Dendritic cell treated with granulocyte-macrophage colony-stimulating factor and Interleukin-4, amounts not matched to agents 40 ng/mL and 50 ng/mL, for 4 days (primary cell): Measurements from ENCODE around the gene CNNM3.
A peak's percentile ranks its signal among the peaks of the same experiment; 100 is the strongest.

Source experiments
- H3K27ac Mint-ChIP-seq: one replicate; pipeline ENCODE4 v1.8.0; 2022; ENCODE audit warnings: mild to moderate bottlenecking, mixed read lengths
- H3K27me3 Mint-ChIP-seq: one replicate; pipeline ENCODE4 v1.8.0; 2022; ENCODE audit warnings: mild to moderate bottlenecking, mixed read lengths
- H3K36me3 Mint-ChIP-seq: one replicate; pipeline ENCODE4 v1.8.0; 2022; ENCODE audit warnings: low read depth, mixed read lengths
- H3K4me1 Mint-ChIP-seq: one replicate; pipeline ENCODE4 v1.8.0; 2022; ENCODE audit warnings: low read depth, mixed read lengths
- H3K4me3 Mint-ChIP-seq: one replicate; pipeline ENCODE4 v1.8.0; 2022; ENCODE audit warnings: mild to moderate bottlenecking, moderate library complexity, mixed read lengths
- H3K9me3 Mint-ChIP-seq: one replicate; pipeline ENCODE4 v1.8.0; 2022; ENCODE audit warnings: mixed read lengths
- intact Hi-C: fragments of 100-400 bp; cut with micrococcal nuclease; formaldehyde crosslinking; loops from one replicate; pipeline ENCODE4 v1.15.0; 2022

Gene CNNM3

DNA sequence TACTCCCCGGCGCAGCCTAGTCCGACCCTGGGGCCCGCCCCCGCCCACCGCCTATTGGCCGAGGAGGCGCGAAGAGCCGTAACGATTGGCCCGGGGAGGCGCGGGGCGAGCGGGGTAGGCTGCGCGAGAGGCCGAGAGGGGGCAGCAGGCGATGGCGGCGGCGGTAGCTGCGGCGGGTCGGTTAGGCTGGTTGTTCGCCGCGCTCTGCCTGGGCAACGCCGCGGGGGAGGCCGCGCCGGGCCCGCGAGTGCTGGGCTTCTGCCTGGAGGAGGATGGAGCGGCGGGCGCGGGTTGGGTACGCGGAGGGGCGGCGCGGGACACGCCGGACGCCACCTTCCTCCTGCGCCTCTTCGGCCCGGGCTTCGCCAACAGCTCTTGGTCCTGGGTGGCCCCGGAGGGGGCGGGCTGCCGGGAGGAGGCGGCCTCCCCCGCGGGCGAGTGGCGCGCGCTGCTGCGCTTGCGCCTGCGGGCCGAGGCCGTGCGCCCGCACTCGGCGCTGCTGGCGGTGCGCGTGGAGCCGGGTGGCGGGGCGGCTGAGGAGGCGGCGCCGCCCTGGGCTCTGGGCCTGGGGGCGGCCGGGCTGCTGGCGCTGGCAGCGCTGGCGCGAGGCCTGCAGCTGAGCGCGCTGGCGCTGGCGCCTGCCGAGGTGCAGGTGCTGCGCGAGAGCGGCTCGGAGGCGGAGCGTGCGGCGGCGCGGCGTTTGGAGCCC is at the start of gene CNNM3:
TSS of gene CNNM3 (plus strand) at position 142 of the 709 bp plus-strand sequence. CDS start at position 152, 10 bp downstream.
- Mint-ChIP-seq H3K4me3 (peak within 1 kb of the TSS; percentile 81), H3K9me3 (no peaks in the 10 kb centered on the region), H3K36me3 (peaks cover 42% of the 10 kb centered on the region), H3K27ac (peak within 1 kb of the TSS; percentile 81), H3K27me3 (peaks cover 4% of the 10 kb centered on the region), H3K4me1 (peaks cover 48% of the 10 kb centered on the region)
- intact Hi-C loops: loop anchor here (5.0 kb wide), 1 partner anchor 54 kb away; the partner anchor contains the start of gene CNNM4

DNA sequence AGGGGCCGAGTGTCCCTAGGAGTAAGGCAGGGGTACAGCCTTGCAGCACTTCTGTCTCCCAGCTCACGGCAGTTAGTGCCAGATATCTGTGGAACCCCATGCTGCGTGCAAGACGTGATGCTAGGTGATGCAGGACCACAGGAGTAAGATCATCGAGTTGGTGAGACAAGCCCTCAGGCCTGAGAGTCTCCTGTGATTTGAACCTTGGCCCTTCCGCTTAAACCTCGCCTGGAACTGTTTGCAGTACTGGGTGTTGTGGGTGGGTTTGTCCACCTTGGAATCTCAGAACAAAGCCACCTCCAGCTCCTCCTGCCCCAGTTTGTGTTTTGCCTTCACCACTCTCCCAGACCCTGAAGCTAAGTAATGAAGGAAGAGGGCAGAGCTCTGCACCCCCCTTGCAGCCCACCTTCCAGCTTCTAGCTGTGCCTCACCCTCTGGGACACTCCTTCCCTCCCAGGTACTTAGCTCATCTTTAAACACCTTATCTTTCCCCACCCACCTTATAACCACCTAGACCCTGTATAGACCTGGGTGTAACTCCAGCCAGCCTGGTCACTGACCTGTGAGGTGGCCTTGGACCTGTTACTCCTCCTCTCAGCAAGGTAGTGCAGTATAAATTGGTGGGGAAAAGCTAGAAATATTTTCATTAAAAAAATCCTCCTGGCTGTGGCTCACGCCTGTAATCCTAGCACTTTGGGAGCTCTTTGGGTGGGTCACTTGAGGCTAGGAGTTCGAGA is 48.8 kb upstream of the CNNM3 start:
- H3K4me1 Mint-ChIP-seq: peaks cover 86% of the 10 kb centered on the region
- H3K36me3 Mint-ChIP-seq: peaks cover 48% of the 10 kb centered on the region
- intact Hi-C loops: no loop called here
- H3K4me3 Mint-ChIP-seq: no peak overlapping the region
- no peak overlapping the region for H3K27ac Mint-ChIP-seq
- no peaks in the 10 kb centered on the region for H3K9me3 Mint-ChIP-seq
- H3K27me3 Mint-ChIP-seq: no peaks in the 10 kb centered on the region

DNA sequence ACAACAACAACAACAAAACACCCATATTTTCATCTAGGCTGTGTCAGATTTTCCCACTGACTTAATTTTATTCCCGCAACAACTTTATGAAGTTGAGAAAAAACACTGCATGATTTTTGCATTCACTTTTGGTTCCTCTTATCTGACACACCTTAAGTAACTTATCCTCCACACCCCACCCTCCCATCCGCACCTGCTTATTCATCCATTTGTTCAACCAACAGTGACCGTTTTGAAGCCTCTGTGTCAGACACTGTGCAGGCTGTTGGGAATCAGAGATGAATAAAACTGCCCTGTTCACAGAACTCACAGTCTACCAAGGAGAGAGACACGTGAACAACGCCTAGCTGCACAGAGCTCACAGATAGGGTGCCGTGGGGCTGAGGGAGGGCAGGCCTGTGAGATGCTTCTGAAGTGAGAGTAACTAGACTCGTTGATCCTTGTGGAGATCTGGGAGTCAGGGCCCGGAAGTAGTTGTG is 47.9 kb upstream of the CNNM3 start:
- Mint-ChIP-seq H3K36me3 (peaks cover 55% of the 10 kb centered on the region), H3K27me3 (no peaks in the 10 kb centered on the region), H3K27ac (no peak overlapping the region), H3K9me3 (no peaks in the 10 kb centered on the region), H3K4me3 (no peak overlapping the region), H3K4me1 (peaks cover 84% of the 10 kb centered on the region)
- intact Hi-C loops: no loop called here

DNA sequence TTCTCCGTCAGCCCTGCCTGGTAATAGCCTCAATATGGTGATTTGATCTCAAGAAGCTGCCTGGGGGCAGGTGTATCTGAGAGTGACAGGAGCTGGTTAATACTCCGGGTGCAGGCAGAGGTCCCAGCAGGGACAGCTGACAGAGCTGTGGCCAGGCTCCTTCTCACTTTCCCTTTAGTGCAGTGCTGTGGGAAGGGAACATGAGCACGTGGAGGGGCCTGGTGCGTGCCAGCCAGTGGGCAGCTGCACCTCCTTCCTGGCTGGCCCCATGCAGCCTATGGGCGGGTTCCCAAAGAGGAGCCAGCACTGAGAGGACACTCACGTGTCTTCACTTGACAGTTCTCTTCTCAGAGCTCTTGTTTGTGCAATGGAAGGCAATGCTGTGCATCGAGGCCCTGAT is 46.3 kb upstream of the CNNM3 start:
- H3K4me1 Mint-ChIP-seq: peaks cover 73% of the 10 kb centered on the region
- no peak overlapping the region for H3K4me3 Mint-ChIP-seq
- H3K36me3 Mint-ChIP-seq: peaks cover 50% of the 10 kb centered on the region
- H3K9me3 Mint-ChIP-seq: no peaks in the 10 kb centered on the region
- no peaks in the 10 kb centered on the region for H3K27me3 Mint-ChIP-seq
- intact Hi-C loops: no loop called here
- H3K27ac Mint-ChIP-seq: peak overlapping the region; percentile 30

DNA sequence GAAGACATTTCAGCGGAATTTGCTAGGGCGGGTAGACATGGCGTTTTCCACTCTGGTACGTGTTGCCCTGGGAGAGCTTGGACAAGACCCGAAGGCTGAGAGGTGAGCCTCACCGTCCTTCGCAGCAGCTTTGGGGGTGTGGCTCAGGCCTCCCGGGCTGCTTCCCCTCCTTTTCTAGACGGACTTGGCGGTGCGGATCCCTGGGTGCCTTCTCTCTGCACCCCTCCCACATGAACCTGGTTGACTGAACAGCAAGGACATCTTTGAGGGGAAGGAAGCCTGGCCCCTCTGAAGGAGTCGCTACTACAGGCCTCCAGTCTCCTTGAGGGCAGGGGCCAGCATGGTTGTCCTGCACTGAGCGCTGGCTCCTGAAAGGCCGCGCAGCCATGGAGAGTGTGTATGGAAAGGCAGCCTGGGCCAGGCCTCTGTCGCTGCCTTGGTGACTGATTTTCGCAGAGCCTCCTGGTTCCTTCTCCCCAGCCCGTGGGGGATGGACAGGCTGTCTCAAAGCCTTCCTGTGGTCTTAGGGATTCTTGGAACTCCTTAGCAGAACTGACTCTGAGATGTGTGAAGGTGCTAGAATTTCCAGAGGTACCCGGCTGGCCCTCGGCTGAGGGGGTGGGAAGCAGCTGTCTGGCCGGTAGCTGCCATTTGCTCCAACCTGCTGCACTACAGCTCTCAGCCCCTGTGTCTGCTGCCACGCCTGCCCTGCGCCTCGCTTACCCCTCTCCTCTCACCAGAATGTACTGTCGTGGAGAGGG is 45.4 kb upstream of the CNNM3 start:
- Mint-ChIP-seq H3K4me3 (no peak overlapping the region), H3K4me1 (peaks cover 65% of the 10 kb centered on the region), H3K27ac (peak overlapping the region; percentile 30), H3K27me3 (no peaks in the 10 kb centered on the region), H3K36me3 (peaks cover 50% of the 10 kb centered on the region), H3K9me3 (no peaks in the 10 kb centered on the region)
- intact Hi-C loops: no loop called here

DNA sequence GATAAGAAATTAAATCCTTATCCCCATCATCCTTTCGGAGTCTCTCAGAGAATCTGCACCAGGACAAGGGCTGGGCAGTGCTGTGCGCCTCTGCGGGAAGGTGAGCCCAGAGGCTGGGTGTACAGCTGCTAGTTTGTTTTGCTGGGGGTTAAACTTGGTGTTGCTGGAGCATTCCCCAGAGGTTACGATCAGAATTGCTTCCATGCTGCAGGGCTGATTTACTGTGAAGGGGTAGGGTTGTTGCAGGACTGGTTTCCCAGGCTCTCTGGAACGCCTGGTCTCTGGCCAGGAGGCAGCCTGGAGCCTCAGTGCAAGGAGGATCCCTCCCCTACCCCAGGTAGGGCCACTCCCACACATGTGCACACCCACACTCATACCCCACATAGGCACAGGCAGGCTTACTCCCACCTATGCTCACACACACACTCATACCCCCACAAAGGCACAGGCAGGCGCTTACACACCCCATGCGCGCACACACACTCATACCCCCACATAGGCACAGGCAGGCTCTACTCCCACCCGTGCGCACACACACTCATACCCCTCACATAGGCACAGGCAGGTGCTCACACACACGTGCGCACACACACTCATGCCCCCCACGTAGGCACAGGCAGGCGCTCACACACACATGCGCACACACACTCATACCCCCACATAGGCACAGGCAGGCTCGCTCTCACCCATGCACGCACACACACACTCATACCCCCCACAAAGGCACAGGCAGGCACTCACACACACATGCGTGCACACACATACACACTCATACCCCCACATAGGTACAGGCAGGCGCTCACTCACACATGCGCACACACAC is 44.1 kb upstream of the CNNM3 start:
- Mint-ChIP-seq H3K27ac (no peak overlapping the region), H3K4me1 (peaks cover 53% of the 10 kb centered on the region), H3K27me3 (no peaks in the 10 kb centered on the region), H3K4me3 (no peak overlapping the region), H3K9me3 (no peaks in the 10 kb centered on the region), H3K36me3 (peaks cover 41% of the 10 kb centered on the region)
- intact Hi-C loops: no loop called here

DNA sequence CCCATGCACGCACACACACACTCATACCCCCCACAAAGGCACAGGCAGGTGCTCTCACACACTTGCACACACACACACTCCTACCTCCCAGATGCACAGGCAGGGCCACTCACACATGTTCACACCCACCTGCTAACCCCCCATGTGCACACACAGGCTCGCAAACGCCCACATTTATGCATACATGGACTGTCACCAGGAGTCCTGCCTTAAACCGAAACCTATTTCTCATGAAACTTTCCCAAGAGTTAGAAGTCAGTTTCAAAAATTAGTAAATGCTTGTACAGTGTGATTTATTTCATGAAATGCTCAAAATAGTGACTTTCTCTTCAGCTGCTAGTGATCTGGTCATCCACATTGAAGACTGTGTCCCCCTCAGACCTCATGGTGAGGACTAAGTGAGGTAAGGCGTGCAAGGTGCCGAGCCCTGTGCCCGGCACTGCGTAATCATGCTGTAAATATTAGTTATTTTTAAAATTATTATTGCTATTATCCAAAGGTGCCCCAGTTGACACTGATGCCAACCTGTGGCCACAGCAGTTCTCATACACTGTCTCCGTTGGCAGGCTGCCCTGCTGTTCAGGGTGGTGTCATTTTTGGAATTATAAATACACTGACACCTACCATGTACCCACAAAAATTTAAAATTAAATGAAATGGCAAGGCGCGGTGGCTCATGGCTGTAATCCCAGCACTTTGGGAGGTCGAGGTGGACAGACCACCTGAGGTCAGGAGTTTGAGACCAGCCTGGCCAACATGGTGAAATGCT is 43.0 kb upstream of the CNNM3 start:
- intact Hi-C loops: no loop called here
- no peak overlapping the region for H3K4me3 Mint-ChIP-seq
- no peaks in the 10 kb centered on the region for H3K9me3 Mint-ChIP-seq
- H3K36me3 Mint-ChIP-seq: peaks cover 33% of the 10 kb centered on the region
- H3K27ac Mint-ChIP-seq: no peak overlapping the region
- no peaks in the 10 kb centered on the region for H3K27me3 Mint-ChIP-seq
- H3K4me1 Mint-ChIP-seq: peaks cover 43% of the 10 kb centered on the region

DNA sequence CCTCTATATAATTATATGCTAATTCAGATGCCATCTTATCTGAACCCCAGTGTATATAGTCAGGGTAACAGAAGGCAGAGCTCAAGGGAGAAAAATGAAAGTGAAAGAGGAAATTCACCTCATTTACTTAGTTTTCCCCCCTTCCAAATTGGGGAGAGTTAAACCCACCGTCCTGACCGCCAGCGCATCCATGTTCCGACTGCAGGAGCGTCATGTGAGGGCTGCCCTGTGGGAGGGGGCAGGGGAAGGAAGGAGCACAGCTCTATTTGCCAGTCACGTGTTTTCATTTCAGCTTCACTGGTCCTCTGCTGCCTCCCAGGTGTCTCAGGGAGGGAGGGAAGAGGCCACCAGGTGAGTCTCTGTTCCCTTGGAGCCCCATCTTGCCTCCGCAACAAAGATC is 42.1 kb upstream of the CNNM3 start:
- Mint-ChIP-seq H3K27ac (no peak overlapping the region), H3K27me3 (no peaks in the 10 kb centered on the region), H3K4me1 (peaks cover 34% of the 10 kb centered on the region), H3K36me3 (peaks cover 25% of the 10 kb centered on the region), H3K9me3 (no peaks in the 10 kb centered on the region), H3K4me3 (peak overlapping the region; percentile 60)
- intact Hi-C loops: no loop called here

DNA sequence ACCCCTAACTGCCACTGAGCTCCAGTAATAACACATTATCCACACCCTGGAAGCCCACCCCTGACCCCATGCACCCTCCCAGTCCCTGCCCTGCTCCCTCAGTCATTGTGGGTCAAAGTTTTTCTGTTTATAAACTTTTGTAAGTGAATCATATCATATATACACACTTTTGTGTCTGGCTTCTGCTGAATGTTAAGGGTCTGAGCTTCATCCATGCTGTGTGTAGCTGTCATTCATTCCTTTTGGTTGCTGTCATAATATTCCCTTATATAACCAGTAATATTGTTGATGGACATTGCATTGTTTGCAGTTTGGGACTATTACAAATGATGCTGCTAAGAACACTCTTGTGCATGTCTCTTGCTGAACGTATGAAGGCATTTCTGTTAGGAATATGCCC is 40.9 kb upstream of the CNNM3 start:
- intact Hi-C loops: no loop called here
- Mint-ChIP-seq H3K36me3 (peaks cover 30% of the 10 kb centered on the region), H3K27me3 (no peaks in the 10 kb centered on the region), H3K4me1 (peaks cover 22% of the 10 kb centered on the region), H3K27ac (no peak overlapping the region), H3K4me3 (no peak overlapping the region), H3K9me3 (no peaks in the 10 kb centered on the region)

DNA sequence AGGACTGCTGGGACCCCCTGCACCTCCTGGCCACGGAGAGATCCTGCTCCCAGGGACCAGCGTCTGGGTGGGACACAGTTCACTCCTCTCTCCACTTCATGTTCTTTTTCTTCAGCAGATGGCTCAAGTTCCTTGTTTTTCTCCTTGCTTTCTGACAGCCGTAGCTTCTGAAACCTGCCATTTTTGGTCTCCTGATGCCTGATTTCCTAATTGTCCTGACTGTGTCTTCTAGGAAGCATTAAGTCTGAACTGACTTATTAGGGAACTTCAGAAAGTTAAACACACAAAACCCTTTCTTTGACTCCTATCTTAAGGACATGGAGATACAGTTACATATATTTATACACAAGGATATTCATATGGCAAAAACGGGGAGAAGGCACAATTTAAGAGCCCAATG is 32.7 kb upstream of the CNNM3 start:
- Mint-ChIP-seq H3K9me3 (no peaks in the 10 kb centered on the region), H3K4me1 (peaks cover 16% of the 10 kb centered on the region), H3K4me3 (no peak overlapping the region), H3K27ac (peak overlapping the region; percentile 73), H3K36me3 (peaks cover 20% of the 10 kb centered on the region), H3K27me3 (no peaks in the 10 kb centered on the region)
- intact Hi-C loops: no loop called here

DNA sequence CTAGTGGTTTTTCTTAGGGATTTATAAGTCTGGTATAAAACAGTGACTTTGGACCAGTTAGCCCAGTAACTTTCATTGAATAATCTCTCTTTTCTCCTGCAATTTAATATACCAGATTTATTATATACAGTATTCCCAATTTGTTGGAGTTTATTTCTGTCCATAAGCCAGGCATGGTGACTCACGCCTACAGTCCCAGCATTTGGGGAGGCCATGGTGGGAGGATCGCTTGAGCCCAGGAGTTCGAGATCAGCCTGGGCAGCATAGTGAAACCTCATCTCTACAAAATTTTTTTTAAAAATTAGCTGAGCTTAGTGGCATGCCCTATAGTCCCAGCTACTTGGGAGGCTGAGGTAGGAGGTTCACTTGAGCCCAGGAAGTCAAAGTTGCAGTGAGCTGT is 28.7 kb upstream of the CNNM3 start:
- intact Hi-C loops: no loop called here
- Mint-ChIP-seq H3K27me3 (no peaks in the 10 kb centered on the region), H3K27ac (no peak overlapping the region), H3K4me1 (peaks cover 16% of the 10 kb centered on the region), H3K9me3 (no peaks in the 10 kb centered on the region), H3K36me3 (no peaks in the 10 kb centered on the region), H3K4me3 (no peak overlapping the region)

DNA sequence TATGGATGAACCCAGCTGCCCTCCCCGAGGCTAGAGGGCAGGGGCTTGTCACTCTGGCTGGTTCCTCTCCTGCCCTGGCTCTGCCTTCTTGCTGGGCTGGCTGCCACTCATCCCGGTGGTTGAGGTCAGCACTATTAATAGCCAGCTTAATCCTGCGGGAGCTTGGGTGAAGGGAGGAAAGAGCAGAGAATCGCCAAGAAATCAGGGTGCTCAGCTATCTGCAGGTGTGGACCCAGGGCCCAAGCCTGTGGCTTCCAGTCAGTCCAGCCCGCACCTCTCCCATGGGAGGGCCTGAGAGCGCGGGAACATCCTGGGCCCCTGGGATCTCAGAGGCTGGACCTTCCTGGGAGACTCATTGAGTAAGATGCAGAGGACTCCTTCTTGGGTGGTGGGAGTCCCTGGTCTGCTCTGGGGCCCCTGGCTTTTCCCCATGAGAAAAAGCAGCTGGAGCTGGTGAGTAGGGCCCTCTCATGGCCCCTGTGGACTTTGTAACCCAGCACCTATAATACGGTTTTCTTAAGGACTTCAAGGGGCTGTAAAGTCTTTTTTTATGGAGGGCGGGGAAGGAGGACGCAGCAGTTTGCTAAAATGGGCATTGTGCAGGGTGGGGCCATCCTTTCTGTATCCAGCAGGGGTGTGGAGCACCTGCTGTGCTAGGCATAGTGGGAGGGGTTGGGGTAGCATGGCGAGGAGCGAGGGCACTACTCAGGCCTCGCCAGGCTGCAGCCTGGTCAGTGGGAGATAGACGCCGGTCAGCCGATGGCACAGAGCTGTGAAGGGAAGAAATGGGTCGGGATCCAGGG is 27.4 kb upstream of the CNNM3 start:
- intact Hi-C loops: no loop called here
- H3K4me1 Mint-ChIP-seq: peaks cover 7% of the 10 kb centered on the region
- H3K9me3 Mint-ChIP-seq: no peaks in the 10 kb centered on the region
- H3K4me3 Mint-ChIP-seq: no peak overlapping the region
- H3K36me3 Mint-ChIP-seq: no peaks in the 10 kb centered on the region
- H3K27ac Mint-ChIP-seq: no peak overlapping the region
- H3K27me3 Mint-ChIP-seq: no peaks in the 10 kb centered on the region
